Thyroid gland (tissue), 4 donors: ENCODE data around the gene VAV3. TPM values are rescaled to one million over a fixed set of nuclear protein-coding genes. Genes with fewer than 3 reads are reported as not detected.
"Not testable (repeated sequence)": the region's sequence is repeated elsewhere in the genome, so short reads cannot be mapped to it uniquely, and the experiment has no call there.

ENCODE experiments used
- DNase-seq, 2 donors: peaks; one replicate each; pipeline ENCODE4 v3.0.0-alpha.2; 2019
- H3K27ac ChIP-seq, 3 donors: fragments of 200-600 bp; sonication (generic); 1 replicate in 2 of 3; 2 replicates in 1 of 3; pipeline ENCODE4 v1.5.1; 2016 to 2019; ENCODE audit warnings: mild to moderate bottlenecking in 1 of 3, moderate library complexity in 1 of 3
- H3K27me3 ChIP-seq: fragments of 200-600 bp; sonication (generic); one replicate; pipeline ENCODE4 v1.5.1; 2019
- H3K36me3 ChIP-seq, 2 donors: fragments of 200-600 bp; sonication (generic); one replicate each; pipeline ENCODE4 v1.5.1; 2016 to 2019
- H3K4me1 ChIP-seq, 2 donors: fragments of 200-600 bp; sonication (generic); one replicate each; pipeline ENCODE4 v1.5.1; 2017 to 2019
- H3K4me3 ChIP-seq, 3 donors: fragments of 200-600 bp; sonication (generic); replicated peaks in 1 of 3; 1 replicate in 2 of 3; 2 replicates in 1 of 3; pipeline ENCODE4 v1.5.1; 2016; ENCODE audit warnings: mild to moderate bottlenecking in 1 of 3
- H3K9me3 ChIP-seq: fragments of 200-600 bp; sonication (generic); one replicate; pipeline ENCODE4 v1.5.1; 2017
- POLR2A ChIP-seq, 2 donors: fragments of 450-650 bp; IDR thresholded peaks; one replicate each; pipeline ENCODE4 v1.6.1; 2017; ENCODE audit warnings: antibody characterized with exemption in 2 of 2, mild to moderate bottlenecking in 2 of 2, moderate library complexity in 1 of 2
- WGBS, 2 donors: methylation state at CpG; one replicate each; pipeline ENCODE4 v1.1.5; 2017; 5-methylcytosine and 5-hydroxymethylcytosine counted together
- intact Hi-C: fragments of 100-400 bp; cut with DNase I; formaldehyde crosslinking; loops from one replicate; pipeline ENCODE4 v1.15.1; 2023
- total RNA-seq, 4 donors: library from RNA; depleted of rRNA; stranded (reverse); fragments of >200 nt; gene quantifications; one replicate each; pipeline ENCODE4 v1.2.3, GENCODE V29; 2016
- TF ChIP-seq, protein P1 (sequence below), 6 experiments: fragments of 200-600 bp in 3 of 6; fragments of 450-650 bp in 3 of 6; sonication (generic) in 3 of 6; IDR thresholded peaks; one replicate each; pipeline ENCODE4 v1.5.1; 2016 to 2019; ENCODE audit warnings: antibody characterized with exemption in 6 of 6, mild to moderate bottlenecking in 2 of 6, inconsistent platforms in 1 of 6, moderate library complexity in 1 of 6

VAV3 gene
- total RNA-seq, 4 donors from 2014 or later = 14.8 to 22.8 (median 18.8) TPM

DNA sequence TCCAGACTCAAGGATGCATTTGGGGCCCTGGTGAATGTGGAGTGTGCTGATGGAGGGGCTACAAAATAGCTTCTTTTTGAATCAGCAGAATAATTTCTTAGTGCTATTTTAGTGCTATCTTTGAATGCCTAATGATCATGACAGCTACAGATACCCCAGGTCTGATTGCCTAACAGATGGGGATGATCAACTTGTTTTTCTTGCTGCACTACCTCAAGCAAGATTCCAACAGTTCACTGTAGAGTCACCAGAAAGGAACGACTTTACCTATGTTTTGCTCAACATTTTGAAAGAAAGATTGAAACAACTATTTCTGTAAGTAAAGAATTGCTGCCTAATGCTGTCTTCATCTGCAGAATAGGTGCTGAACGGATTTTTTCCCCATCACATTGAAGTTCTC is 42.6 kb upstream of the VAV3 start:
- 59 to 75% methylated on average over 2 of the region's 2 CpGs for WGBS, 2 donors
- Histone ChIP-seq H3K27me3 (no peaks in the 10 kb centered on the region), H3K4me1 (no peaks in the 10 kb centered on the region), H3K36me3 (no peaks in the 10 kb centered on the region), H3K4me3 (no peak overlapping the region), H3K27ac (no peak overlapping the region), H3K9me3 (no peaks in the 10 kb centered on the region)
- no peak for DNase-seq
- TF ChIP-seq POLR2A (IDR thresholded peaks at IDR 0.05) = no peak
- TF ChIP-seq, protein P1, sequence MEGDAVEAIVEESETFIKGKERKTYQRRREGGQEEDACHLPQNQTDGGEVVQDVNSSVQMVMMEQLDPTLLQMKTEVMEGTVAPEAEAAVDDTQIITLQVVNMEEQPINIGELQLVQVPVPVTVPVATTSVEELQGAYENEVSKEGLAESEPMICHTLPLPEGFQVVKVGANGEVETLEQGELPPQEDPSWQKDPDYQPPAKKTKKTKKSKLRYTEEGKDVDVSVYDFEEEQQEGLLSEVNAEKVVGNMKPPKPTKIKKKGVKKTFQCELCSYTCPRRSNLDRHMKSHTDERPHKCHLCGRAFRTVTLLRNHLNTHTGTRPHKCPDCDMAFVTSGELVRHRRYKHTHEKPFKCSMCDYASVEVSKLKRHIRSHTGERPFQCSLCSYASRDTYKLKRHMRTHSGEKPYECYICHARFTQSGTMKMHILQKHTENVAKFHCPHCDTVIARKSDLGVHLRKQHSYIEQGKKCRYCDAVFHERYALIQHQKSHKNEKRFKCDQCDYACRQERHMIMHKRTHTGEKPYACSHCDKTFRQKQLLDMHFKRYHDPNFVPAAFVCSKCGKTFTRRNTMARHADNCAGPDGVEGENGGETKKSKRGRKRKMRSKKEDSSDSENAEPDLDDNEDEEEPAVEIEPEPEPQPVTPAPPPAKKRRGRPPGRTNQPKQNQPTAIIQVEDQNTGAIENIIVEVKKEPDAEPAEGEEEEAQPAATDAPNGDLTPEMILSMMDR (IDR thresholded peaks at IDR 0.05) = no peak
- intact Hi-C loops = no loop called here

DNA sequence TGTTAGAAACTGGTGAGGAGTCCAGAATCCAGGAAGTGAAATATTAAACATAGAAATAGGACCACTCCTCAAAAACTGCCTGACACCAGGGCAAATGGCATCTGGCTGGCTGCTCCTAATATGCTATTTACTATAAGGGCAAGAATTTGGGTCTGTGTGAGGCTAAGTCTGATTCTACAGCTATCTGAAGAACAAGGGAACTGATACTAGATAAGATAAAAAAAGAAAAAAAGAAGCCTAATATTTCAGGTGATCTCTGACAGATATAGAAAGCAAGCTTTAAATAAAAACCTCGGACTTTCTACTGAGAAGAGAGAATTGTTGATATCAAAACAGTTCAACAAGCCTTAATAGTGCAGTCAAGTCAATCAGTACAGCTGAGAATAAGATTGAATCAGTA is 42.1 kb upstream of the VAV3 start:
- Histone ChIP-seq H3K4me1 (no peaks in the 10 kb centered on the region), H3K9me3 (no peaks in the 10 kb centered on the region), H3K27me3 (no peaks in the 10 kb centered on the region), H3K36me3 (no peaks in the 10 kb centered on the region), H3K4me3 (no peak overlapping the region), H3K27ac (no peak overlapping the region)
- TF ChIP-seq POLR2A (IDR thresholded peaks at IDR 0.05) = no peak
- TF ChIP-seq, protein P1 (IDR thresholded peaks at IDR 0.05) = no peak
- intact Hi-C loops = no loop called here
- no peak for DNase-seq
- 90 to 95% methylated on average over 1 of the region's 1 CpG for WGBS, 2 donors

DNA sequence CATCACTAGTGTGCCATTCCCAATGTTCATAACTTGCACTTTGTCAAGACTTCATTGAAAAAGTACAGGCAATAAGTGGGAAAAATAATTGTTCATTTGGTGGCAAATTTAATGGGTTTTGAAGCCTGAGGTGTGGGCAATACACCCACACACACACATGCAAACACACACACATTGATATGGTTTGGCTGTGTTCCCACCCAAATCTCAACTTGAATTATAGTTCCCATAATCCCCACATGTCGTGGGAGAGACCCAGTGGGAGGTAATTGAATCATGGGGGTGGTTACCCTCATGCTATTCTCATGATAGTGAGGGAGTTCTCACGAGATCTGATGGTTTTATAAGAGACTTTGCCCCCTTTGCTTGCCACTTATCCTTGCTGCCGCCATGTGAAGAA is 39.9 kb upstream of the VAV3 start:
- H3K4me1 ChIP-seq, H3K4me3 ChIP-seq, DNase-seq, intact Hi-C loops, H3K36me3 ChIP-seq, H3K27ac ChIP-seq, H3K9me3 ChIP-seq, H3K27me3 ChIP-seq: not testable (repeated sequence)
- WGBS, 2 donors = 91 to 98% methylated on average over 3 of the region's 3 CpGs

DNA sequence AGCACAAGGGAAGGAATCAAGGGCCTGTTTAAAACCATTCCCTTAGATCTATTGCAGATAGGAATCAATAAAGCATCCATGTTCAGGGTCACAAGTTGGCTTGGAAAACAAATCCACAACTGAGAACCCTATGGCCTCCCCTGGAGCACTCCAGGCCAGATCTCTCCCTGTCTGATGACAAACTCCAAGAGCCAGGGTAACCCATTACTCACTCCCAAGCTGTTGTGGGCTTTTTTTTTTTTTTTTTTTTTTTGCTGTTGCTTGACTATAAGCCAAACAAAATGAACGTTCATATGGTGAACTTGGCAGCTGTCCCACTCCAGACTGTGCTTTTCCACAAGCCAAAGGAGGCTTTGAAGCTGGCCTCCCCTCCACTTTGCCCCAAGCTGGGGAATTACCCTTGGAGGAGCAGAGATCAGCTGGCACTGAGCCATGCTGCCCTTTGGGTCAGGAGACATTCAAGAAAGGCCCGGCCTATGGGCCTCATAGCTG is 35.7 kb upstream of the VAV3 start:
- Histone ChIP-seq H3K4me3 (no peak overlapping the region), H3K9me3 (no peaks in the 10 kb centered on the region), H3K36me3 (no peaks in the 10 kb centered on the region), H3K27me3 (no peaks in the 10 kb centered on the region), H3K27ac (no peak overlapping the region), H3K4me1 (no peaks in the 10 kb centered on the region)
- 9 to 10% methylated on average over 2 of the region's 2 CpGs for WGBS, 2 donors
- DNase-seq = peak; percentile 36 to 69
- TF ChIP-seq POLR2A (IDR thresholded peaks at IDR 0.05) = no peak
- intact Hi-C loops = no loop called here

DNA sequence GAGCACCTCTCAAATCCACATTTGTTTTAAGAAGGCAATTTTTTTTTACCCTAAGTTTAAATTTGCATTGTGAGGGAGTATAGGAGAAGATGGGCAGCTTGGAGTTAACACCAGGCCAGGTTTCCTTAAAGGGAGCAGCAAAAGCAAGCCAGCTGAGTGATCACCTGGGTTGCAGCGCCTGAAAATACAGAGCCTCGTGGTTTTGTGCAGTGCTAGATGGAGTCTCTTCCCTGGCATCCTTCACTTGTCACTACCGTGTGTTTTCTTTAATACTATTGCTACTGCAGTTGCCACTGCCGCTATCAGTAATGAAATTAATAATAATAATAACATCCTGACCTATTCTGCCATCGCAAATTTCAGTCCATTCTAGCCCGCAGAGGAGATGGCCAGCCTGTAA is 35.2 kb upstream of the VAV3 start:
- Histone ChIP-seq H3K36me3 (no peaks in the 10 kb centered on the region), H3K4me1 (no peaks in the 10 kb centered on the region), H3K27ac (no peak overlapping the region), H3K9me3 (no peaks in the 10 kb centered on the region), H3K27me3 (no peaks in the 10 kb centered on the region), H3K4me3 (no peak overlapping the region)
- TF ChIP-seq, protein P1 (IDR thresholded peaks at IDR 0.05) = no peak
- TF ChIP-seq POLR2A (IDR thresholded peaks at IDR 0.05) = no peak
- intact Hi-C loops = no loop called here
- DNase-seq = no peak
- WGBS, 2 donors = 73% methylated on average over 6 of the region's 6 CpGs

DNA sequence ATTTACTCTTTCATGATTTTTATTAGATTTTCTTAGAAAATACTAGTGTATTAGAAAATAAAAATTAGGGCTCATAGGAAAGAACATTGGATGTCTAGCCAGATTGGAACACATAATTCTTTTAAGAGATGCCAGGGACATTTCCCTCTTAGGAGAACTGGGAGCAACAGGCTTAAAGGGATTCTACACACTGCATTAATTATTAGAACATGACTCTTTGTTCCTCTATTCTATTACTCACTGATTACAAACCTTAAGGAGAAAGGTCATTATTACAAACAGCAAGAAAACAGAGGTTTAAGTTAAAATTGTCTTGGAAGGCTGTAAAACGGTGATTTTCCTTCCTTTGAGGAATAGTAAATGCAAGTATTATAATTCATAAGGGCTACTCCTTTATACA is 32.9 kb upstream of the VAV3 start:
- no peak for DNase-seq
- no peaks in the 10 kb centered on the region for H3K27me3 ChIP-seq
- H3K36me3 ChIP-seq = no peaks in the 10 kb centered on the region
- WGBS, 2 donors = 84 to 87% methylated on average over 1 of the region's 1 CpG
- no peaks in the 10 kb centered on the region for H3K4me1 ChIP-seq
- TF ChIP-seq POLR2A (IDR thresholded peaks at IDR 0.05) = no peak
- TF ChIP-seq, protein P1 (IDR thresholded peaks at IDR 0.05) = no peak
- intact Hi-C loops = no loop called here
- no peak overlapping the region for H3K4me3 ChIP-seq
- no peaks in the 10 kb centered on the region for H3K9me3 ChIP-seq
- no peak overlapping the region for H3K27ac ChIP-seq
